Limb (tissue), 2 donors: Measurements from ENCODE around the gene SGCD.
"Not testable (repeated sequence)": the region's sequence is repeated elsewhere in the genome, so short reads cannot be mapped to it uniquely, and the experiment has no call there.

Experiments
- DNase-seq, 2 donors: peaks; one replicate each; pipeline ENCODE4 v3.0.0-alpha.2; 2016; ENCODE audit errors: extremely low spot score in 2 of 2

The SGCD gene

DNA sequence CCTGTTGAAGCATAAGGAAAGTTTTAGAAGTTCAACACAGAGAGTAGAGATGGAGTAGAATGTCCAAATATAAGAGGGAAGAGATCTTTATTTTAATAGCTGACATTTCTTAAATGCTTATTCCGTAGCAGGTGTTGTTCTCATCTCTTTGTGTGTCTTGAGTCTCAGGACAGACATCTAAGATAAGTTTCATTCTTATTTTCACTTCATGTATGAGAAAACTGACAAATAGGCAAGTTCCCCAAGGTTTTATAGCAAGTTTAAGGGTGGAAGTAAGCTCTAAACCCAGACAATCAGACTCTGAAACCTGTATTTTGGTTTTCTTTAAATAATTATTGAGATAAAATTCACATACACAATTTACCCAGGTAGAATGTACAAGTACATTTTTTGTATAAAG lies 294.8 kb downstream of the SGCD start:
- no peak for DNase-seq

DNA sequence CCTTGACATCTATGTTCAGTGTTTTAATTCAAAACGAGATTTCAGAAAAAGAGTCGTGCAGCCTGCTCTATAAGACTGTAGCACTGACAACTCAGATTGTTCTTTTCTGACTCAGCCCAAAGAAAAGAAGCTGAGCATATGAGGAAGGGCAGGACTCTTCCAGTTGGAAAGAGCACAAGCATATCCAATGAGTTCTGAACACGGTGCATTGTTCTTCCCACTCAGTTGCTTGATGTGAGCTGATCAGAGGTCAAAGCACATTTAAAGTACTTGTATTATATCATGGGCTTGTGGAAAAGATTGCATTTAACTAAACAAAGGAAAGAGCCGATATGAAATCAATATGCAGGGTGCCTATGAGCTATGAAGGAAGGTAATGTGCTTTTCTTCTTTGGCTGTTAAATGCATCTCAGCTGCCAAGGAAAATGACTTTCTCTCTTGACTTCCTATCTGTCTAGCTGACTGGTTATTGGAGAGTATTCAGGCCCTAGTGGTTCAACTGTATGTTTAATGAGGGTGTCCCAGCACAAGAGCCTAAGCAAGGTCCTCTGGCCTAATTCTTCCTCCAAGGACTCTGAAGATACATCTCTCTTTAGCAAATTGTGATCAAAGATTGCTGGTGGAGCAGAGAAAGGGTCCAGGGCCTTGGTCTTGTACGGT lies 296.5 kb downstream of the SGCD start:
- DNase-seq = no peak

DNA sequence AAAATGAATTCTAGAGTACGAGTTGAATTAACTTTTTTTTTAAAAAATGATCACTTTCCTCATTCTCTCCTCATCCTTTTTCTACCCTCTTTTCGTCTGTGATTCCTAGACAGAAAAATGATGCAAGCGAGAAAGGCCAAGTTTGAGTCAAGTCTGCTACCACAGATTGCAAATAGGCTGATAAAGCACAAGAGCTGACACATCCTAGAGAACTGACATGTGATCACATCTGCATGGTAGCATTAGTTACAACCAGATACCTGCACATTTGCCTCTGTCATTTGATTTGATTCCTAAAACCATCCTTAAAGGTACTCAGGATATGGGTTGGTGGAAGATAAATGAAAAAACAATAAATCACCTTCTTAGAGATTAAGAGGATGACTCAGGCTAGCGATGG lies 297.7 kb downstream of the SGCD start:
- DNase-seq = no peak

DNA sequence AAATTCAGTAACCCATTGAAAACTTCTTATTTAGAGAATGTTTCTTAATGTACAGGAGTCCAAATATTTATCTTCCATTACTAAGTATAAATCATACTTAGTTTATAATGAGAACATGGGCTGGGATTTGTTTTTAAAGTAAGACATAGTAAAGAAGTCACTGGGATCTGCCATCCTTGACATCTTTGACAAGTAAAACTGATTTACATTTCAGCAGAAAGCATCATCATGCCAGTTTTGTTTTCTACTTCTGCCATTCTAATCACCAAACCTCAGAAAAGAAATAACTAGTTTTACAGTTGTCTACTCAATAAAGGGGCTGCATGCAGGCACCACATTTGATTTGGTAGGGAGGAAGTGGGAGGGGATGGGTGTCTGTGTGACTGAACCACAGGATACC lies 301.5 kb downstream of the SGCD start:
- no peak for DNase-seq

DNA sequence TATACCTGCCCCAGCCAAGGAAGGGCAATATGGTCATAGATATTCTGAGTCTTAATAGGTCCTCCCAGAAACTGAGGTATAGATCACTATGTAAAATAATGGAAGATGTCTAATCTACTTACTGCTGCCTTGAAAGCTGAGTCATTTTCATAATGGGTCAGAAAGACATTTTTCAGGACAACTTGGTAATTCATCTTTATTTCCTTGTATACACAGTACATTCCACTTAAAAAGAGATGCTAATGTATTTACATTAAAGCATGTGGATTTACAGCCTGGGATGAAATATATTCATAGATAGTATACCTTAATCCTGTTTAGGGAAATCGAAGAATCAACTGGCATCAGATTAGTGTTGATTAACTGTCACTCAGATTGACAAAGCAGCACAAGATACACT lies 304.0 kb downstream of the SGCD start:
- DNase-seq = no peak

DNA sequence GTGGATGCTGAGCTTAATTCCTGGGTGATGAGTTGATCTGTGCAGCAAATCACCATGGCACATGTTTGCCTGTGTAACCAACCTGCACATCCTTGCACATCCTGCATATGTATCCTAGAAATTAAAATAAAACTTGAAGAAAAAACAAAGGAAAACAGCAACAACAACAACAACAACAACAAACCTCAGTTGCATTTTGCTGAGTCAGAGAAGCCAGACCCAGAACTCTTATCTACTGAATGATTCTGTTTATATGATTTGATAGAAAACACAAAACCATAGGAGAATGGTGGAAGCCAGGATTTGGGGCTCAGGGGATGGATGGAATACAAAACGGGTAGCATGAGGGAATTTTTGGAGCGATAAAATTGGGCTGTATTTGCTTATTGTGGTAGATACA lies 307.3 kb downstream of the SGCD start:
- DNase-seq = no peak

DNA sequence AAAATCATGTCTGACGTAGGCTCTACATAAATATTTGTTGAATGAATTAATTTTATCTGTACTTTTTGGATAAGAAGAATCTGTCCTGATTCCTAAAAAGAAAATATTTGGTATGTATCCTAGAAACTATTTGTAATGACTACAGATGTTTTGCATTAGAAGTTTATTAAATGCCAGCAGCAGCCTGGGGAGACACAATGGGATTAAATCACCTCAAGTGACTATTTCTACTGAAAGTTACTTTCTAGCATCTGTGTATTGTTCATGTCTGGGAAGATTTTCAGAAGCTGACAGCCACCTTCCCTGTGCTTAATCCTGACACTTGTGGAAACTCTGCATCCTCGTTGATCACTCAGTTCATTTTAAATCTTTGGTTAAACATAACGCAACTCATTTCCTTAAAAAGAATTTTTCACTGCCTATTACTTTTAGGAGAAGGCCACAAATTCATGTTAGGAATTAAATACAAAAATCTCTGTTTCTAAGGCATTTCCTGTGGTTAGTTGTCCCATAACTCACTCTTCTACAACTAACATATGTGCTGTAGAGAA lies 313.8 kb downstream of the SGCD start:
- DNase-seq = peak in 1 of 2 donors; percentile 78

DNA sequence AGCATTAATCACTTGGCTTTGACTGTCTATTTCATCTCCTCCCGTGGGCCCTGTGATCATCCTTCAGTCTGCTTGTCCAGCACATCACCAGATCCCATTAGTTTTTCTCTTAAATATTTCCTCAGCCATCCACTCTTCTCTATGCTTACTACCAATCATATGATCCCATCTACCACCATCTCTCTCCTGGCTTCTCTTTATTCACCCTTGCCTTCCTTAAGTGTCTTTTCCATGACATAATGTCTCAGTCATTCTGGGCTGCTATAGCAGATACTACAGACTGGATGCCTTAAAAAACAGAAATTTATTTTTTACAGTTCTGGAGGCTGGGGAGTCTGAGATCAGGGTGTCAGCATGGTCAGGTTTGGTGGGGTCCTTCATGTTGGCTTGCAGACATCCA lies 314.7 kb downstream of the SGCD start:
- no peak for DNase-seq

DNA sequence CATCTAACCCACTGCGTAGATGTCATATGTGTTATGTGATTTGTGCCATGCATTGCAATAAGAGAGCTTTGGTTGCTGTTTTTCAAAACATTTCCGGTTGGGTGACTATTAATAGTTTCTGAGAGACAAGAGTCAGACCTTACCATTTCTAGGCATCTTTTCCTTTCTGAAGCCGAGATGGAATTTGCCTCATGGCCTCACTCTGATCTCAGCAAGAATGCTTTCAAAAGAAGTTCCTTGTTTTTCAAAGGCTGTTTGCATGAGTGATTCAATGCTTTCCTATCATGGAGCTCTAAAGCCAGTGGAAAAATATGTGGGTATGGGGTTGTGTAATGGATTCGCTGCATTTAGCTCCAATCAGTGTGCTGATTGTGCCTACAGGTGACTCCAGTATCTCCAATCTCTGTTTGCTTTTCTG lies 320.1 kb downstream of the SGCD start:
- DNase-seq = no peak

DNA sequence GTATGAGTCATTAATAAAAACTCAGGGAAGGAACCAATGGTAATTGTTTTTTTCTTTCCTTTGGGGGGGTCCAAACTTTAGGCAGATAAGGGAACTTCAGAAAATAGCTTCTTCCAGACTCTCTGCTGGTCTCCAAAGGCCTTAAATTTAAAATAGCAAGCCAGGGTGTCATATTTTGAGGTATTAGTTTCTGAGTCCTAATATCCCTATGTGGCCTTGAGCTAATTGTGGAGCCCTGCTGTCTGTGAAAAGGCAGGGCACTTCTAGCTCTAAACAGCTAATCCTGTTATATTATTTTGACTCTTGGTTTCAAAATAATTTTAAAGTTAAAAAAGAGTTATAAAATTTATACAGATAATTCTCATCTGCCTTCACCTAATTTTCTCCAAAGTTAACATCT lies 327.5 kb downstream of the SGCD start:
- no peak for DNase-seq

DNA sequence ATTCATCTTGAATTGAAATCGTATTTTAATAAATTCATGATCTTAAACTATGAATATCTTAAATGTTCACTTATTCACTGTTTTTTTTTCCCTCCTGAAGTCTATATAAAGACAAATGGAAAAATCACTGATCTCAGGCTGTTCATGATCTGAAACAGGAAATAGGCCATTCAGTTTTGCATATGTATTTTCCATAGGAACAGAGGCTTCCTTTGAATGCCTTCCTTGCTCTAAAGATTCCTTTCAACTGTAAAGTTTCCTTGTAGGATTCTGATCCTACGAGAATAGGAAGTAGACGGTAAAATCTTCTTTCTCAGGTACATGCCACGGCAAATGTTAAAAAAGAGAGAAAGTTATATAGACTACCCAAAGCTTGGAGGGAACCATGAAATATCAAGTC lies 328.8 kb downstream of the SGCD start:
- no peak for DNase-seq

DNA sequence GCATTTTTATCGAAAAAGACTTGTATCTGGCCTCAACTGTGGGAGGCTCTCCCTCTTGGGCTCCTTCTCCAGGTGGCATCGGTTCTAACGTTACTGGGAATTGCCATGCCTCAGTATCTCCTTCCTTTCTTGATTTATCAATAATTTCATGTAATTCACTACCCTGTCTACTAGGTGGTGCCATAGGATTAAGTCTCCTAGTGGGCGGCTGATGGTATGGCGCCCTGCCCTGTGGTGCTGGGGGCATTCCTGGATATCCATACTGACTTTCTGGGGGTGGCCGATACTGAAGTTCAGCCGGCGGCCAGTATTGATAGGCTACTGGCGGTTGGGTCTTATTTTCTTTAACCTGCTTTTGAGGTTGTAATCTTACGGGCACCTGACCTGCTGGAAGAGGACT lies 337.9 kb downstream of the SGCD start:
- not testable (repeated sequence) for DNase-seq

DNA sequence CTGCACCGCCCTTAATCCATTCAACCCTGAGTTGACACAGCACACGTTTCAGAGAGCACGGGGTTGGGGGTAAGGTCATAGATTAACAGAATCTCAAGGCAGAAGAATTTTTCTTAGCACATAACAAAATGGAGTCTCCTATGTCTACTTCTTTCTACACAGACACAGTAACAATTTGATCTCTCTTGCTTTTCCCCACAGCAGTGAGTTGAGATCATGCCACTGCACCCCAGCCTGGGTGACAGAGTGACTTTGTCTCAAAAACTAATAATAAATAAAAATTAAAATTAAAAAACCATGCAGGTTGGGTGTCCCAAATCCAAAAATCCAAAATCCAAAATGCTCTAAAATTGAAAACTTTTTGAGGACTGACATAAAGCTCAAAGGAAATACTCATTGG lies 339.7 kb downstream of the SGCD start:
- DNase-seq = not testable (repeated sequence)

DNA sequence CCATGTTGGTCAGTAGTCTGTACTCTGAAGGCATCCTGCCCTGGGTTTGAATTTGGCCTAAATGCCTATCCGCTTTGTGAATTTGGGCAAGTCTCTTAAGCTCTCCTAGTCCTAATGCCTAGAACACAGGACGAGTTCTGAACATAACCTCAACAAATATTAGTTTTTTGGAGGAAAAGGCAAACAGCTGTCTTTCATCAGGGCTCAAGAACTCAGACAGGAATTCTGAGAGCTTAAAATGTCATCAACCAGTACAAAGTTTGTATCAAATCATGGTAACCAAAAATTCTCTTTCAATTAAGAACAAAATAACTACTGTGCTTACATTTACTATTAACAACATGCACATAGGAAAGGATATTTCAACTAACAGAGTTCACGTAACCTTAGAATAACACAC lies 340.7 kb downstream of the SGCD start:
- DNase-seq = no peak

DNA sequence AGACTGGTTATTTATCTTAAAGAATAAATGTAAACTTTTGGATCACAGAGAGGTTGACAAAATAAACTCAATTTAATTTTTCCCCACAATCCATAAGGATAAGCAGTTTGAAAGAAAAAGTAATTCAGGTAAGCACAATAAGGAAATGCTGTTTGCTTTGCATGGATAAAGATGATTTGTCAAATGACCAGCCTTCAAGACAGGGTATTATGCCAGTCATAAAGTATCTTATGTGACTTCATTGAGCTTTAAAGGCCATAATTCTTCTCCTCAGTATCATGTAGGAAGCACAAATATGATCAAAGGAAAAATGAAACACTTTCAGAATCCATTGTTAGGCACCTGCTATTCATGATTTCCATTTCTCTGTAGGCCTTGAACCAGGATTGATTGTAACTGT lies 342.5 kb downstream of the SGCD start:
- DNase-seq = no peak

DNA sequence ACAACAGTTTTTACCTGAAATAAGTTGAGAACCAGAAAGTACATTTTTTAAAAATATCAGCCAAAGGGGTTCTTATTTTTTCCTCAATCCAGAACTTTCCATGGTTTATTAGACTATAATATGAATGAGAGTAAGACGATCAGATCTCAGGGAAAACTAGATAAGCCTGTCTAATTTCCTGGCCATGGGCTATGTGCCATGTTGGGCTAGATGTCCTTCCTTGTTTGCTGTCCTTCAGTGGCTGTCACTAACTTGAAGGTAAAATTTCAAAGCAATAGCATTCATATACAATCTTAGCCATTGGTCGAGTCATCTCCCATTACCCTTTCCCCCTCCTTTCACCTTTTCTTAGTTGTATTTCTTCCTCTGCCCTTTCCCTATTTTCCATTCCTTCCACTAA lies 343.7 kb downstream of the SGCD start:
- DNase-seq = no peak

DNA sequence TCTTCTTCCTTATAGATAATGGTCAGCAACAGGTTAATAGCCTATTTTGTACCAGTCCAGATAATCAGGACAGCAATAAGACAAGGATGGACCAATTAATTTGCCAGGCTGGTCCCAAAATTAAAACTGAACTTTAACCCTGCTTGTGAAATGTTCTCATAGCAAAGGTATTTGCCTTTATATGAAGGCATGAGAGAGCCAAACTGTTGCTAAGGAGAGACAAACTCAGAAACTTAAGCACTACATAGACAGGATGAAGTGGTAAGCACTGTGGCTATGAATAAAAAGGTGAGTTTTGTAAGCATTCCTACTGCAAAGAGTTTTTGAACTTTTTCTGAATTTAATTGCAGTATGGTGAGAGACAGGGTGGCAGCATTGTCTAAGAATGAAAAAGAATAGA lies 348.4 kb downstream of the SGCD start:
- DNase-seq = peak in 1 of 2 donors; percentile 12

DNA sequence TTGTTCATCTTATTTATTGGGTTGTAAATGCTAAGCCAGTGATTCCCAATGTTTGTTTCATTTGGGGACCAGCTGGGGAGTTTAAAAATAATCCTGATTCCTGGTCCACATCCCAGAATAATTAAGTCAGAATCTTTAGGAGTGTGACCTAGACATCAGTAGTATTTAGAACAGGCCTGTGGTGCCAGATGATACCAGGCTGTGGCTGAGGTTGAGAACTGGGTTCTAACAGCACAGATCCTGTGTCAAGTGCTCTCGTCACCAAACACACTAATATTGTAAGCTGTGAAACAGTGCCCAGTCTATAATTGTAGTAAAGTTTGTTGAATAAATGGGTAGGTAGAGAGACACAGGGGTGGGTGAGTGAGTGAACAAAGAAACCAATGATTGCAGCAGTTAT lies 351.0 kb downstream of the SGCD start:
- DNase-seq = no peak

DNA sequence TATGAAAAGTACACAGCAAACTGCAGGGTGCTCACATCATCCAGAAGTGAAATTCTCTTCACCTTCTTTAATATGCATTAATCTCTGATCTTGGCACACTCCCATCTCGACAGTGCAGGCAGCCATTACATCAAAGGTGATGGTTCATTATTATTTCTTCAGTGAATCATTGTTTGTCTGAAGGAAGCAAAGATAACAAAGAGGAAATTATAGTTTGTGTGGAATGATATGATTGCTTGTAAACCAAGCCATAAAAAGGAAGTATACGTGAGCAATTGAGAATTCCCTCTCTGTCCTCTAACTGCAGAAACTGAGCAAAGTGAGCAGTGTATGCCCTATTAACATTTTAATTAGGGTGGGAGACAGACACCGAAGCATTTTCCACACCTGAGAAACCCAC lies 351.5 kb downstream of the SGCD start:
- no peak for DNase-seq

DNA sequence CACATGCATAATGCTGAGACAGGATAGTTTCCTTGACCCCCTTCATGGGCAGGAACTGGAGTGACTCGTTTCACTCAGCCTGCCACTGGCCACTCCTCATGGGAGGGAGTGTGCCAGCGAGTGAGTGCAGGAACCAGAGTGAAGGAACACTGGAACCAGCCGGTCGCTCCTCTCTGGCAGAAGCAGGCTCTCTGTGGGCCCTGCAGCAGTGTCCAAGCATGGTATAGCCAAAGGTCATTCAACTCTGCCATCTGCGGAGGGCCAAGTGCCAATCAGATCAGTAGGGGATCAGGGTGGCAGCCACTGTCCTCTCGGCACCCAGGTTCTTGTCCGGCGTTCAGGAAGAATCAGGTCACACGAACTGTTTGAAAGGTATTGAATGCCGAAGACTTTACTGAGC lies 353.9 kb downstream of the SGCD start:
- no peak for DNase-seq

DNA sequence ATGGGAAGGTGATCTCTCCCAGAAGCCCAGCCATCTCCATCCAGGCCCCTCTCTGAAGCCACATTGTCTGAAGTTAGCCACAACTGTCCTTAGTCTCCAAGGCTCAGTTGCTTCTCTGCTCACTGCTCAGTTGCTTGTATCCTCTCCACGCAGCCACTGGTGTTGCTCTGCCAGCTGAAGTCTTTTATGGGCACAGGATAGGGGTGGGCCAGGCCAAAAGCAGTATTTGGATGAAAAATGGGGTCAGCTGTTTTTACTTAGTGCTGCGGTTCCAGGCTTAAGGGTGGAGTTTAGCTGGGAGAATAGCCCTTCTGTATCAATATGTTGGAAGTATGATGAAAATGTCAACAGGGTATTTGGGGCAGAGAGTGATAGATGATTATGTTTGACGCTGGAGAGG lies 354.3 kb downstream of the SGCD start:
- no peak for DNase-seq

DNA sequence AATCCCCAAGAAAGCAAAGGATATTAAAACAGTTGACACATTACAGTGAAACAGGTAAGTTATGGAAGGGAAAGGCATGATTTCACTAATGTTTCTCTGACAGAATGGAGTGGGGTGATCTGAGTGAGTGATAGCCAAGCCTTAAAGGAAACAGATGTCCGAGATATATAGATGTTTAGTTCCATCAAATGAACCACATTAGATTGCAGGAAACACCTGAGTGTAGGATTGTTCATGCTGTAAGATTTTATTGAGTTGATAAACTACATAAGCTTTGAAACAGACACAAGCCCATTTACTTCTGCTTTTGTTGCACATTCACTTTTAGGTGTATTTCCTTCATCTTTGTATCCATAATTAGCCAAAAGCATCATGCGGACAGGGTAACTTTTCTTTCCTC lies 356.0 kb downstream of the SGCD start:
- DNase-seq = no peak

DNA sequence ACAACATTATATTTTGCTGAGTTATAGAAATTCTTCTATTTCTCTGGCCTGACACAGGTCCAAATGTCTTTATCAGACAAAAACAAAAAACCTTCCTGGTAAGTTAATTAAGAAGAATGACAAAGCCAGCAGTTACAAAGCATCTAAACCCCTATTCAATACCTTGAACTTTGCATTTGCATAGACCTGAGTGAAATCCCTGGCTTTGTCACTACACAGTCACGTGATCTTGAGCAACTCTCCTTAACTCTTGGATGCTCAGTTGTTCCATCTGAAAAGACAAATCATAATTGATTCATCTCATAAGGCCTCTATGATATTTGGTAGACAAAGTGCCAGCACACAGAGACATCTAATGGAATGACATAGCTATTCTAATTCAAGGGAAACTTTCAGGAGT lies 356.5 kb downstream of the SGCD start:
- no peak for DNase-seq

DNA sequence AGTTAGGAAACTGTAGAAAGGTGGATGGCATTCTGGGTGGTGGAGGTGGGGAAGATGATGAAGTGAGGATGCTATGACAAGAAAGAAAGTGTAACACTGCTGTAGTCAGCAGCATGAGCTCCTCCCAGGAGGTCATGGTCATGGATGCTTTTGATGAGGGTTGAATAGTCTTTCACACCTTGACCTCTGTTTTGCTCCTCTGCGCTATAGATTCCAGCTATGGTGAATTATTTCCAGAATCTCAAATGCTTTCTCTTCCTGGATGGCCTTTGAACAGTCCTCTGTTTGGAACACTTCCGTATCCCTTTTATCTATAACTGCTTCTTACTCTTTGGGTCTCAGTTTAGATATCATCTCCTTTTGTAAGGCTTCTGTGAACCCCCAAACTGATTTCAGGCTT lies 357.3 kb downstream of the SGCD start:
- no peak for DNase-seq
